Activated B cell treated with CpG ODN at 0.5 μM for 24 hours (primary cell): ENCODE measurements around the gene ARHGAP6. TPM values are rescaled to one million over a fixed set of nuclear protein-coding genes. Genes with fewer than 3 reads are reported as not detected.

Experiments
- ATAC-seq: fragments of 200-7000 bp; cut with Tn5 transposase; one replicate; pipeline ENCODE4 v1.10.0; 2021; ENCODE audit warnings: low read depth, mild to moderate bottlenecking, moderate library complexity
- CTCF ChIA-PET: fragments of 350-600 bp; sonication (Branson Sonifier 250); formaldehyde crosslinking; loops from one replicate; lab custom pipeline; 2021; ENCODE audit warnings: antibody characterized with exemption; lab: Charles Lee
- POLR2A ChIA-PET: fragments of 350-600 bp; sonication (Branson Sonifier 250); formaldehyde crosslinking; loops from one replicate; lab custom pipeline; 2021; ENCODE audit warnings: antibody characterized with exemption; lab: Charles Lee
- DNase-seq: peaks from one replicate; pipeline ENCODE4 v3.0.0; 2022
- H3K27ac Mint-ChIP-seq: one replicate; pipeline ENCODE4 v1.8.0; 2020; ENCODE audit warnings: mixed read lengths
- H3K27me3 Mint-ChIP-seq: one replicate; pipeline ENCODE4 v1.8.0; 2021; ENCODE audit warnings: mixed read lengths
- H3K36me3 Mint-ChIP-seq: one replicate; pipeline ENCODE4 v1.8.0; 2021; ENCODE audit warnings: low read depth, mixed read lengths
- H3K4me1 Mint-ChIP-seq: one replicate; pipeline ENCODE4 v1.8.0; 2021; ENCODE audit warnings: mixed read lengths
- H3K4me3 Mint-ChIP-seq: one replicate; pipeline ENCODE4 v1.8.0; 2020; ENCODE audit warnings: mild to moderate bottlenecking, mixed read lengths
- H3K9me3 Mint-ChIP-seq: one replicate; pipeline ENCODE4 v1.8.0; 2020; ENCODE audit warnings: mixed read lengths
- intact Hi-C: fragments of 100-400 bp; cut with micrococcal nuclease; formaldehyde crosslinking; loops from one replicate; pipeline ENCODE4 v1.15.1; 2024
- total RNA-seq: library from RNA; stranded (reverse); gene quantifications from 2 replicates; pipeline ENCODE4 v1.2.3, GENCODE V29; 2022
- TF ChIP-seq, protein P1 (sequence below): fragments of 200-600 bp; IDR thresholded peaks from one replicate; pipeline ENCODE4 v1.8.0; 2022; ENCODE audit warnings: antibody characterized with exemption, mild to moderate bottlenecking

The ARHGAP6 gene
- total RNA-seq, 1 donor from 2014 or later: 0.42 TPM

DNA sequence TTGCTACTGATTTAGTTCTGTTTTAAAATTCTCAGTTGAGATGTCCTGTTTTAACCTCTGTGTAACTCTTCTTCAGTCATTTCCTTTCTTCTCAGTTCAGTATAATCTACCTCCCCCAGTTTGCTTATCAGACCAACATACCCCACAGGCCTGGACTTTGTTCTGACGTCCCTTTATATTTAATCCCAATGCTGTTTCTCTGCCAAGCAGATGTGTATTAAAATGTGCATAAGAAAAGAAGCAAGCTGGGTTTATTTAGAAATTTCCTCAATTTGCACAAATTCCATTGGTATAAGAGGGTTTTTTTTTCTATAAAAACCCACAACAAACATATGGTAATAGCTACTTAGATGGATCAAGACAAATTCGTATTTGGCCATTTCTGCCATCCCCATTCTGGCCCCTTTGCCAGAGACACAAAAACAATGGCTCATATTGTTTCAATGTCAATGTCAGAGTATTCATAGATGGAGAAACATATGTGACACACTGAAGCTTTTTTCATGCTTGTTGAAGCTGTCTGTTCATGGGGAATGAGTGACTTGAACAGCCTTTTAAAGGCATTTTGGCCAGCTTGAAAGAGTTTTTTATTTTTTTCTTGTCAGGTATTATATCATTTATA, 530.0 kb downstream of the ARHGAP6 start:
- POLR2A ChIA-PET: no interaction called here
- TF ChIP-seq, protein P1, sequence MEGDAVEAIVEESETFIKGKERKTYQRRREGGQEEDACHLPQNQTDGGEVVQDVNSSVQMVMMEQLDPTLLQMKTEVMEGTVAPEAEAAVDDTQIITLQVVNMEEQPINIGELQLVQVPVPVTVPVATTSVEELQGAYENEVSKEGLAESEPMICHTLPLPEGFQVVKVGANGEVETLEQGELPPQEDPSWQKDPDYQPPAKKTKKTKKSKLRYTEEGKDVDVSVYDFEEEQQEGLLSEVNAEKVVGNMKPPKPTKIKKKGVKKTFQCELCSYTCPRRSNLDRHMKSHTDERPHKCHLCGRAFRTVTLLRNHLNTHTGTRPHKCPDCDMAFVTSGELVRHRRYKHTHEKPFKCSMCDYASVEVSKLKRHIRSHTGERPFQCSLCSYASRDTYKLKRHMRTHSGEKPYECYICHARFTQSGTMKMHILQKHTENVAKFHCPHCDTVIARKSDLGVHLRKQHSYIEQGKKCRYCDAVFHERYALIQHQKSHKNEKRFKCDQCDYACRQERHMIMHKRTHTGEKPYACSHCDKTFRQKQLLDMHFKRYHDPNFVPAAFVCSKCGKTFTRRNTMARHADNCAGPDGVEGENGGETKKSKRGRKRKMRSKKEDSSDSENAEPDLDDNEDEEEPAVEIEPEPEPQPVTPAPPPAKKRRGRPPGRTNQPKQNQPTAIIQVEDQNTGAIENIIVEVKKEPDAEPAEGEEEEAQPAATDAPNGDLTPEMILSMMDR: no peak

DNA sequence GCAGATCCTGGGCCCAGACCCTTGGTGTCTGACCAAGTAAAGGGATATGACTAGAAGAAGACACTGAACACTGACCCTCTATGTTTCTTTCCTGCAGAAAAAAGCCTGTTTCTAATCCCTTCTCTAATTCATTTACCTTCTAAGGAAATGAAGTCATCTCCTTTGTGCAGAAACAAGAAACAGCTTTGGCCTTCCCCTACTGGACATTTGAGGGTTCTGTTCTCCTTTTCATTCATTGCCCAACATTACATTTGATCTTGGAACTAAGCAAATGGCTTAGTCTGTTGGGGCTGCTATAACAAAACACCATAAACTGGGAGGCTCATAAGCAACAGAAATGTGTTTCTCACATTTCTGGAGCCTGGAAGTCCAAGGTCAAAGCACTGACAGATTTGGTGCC, 534.6 kb downstream of the ARHGAP6 start:
- Mint-ChIP-seq H3K27me3 (no peaks in the 10 kb centered on the region), H3K27ac (no peak overlapping the region), H3K4me1 (peaks cover 4% of the 10 kb centered on the region), H3K4me3 (no peak overlapping the region), H3K9me3 (no peaks in the 10 kb centered on the region), H3K36me3 (no peaks in the 10 kb centered on the region)
- ATAC-seq (no peak), DNase-seq (no peak)
- intact Hi-C loops: no loop called here
- POLR2A ChIA-PET: no interaction called here
- CTCF ChIA-PET: no interaction called here
- TF ChIP-seq, protein P1: no peak

More for the DNA sequence above, 530.0 kb downstream of the ARHGAP6 start:
- ATAC-seq: no peak
- no peak overlapping the region for H3K27ac Mint-ChIP-seq
- CTCF ChIA-PET: interaction anchor here (0.7 to 1.0 kb wide), 2 partner anchors 13 to 538 kb away, joined by 3 read pairs; no protein-coding TSS in a partner anchor
- no peaks in the 10 kb centered on the region for H3K36me3 Mint-ChIP-seq
- intact Hi-C loops: loop anchor here (2.0 kb wide), 3 partner anchors 25 to 537 kb away; partner anchors contain the start of gene HCCS
- H3K27me3 Mint-ChIP-seq: no peaks in the 10 kb centered on the region
- no peaks in the 10 kb centered on the region for H3K4me1 Mint-ChIP-seq
- H3K4me3 Mint-ChIP-seq: no peak overlapping the region
- no peak for DNase-seq
- H3K9me3 Mint-ChIP-seq: no peaks in the 10 kb centered on the region

DNA sequence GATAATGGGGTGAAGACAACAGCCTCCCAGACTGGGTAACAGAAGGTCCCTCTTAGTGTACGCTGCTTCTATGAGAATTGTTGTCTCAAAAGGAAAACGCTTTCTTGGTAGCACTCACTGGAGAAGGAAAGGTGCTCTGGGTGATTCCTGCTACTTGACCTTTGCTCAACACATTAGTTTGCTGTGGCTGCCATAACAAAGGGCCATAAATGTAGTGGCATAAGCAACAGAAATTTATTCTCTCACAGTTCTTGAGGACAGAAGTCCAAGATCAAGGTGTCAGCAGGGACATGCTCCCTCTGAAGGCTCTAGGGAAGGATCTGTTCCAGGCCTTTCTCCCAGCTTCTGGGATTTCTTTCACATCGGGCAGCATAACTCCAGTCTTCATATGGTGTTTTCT, 535.6 kb downstream of the ARHGAP6 start:
- Mint-ChIP-seq H3K4me3 (no peak overlapping the region), H3K27me3 (no peaks in the 10 kb centered on the region), H3K36me3 (no peaks in the 10 kb centered on the region), H3K4me1 (peaks cover 4% of the 10 kb centered on the region), H3K27ac (no peak overlapping the region), H3K9me3 (no peaks in the 10 kb centered on the region)
- TF ChIP-seq, protein P1: no peak
- ATAC-seq (no peak), DNase-seq (no peak)
- intact Hi-C loops: no loop called here
- CTCF ChIA-PET: no interaction called here
- POLR2A ChIA-PET: no interaction called here

DNA sequence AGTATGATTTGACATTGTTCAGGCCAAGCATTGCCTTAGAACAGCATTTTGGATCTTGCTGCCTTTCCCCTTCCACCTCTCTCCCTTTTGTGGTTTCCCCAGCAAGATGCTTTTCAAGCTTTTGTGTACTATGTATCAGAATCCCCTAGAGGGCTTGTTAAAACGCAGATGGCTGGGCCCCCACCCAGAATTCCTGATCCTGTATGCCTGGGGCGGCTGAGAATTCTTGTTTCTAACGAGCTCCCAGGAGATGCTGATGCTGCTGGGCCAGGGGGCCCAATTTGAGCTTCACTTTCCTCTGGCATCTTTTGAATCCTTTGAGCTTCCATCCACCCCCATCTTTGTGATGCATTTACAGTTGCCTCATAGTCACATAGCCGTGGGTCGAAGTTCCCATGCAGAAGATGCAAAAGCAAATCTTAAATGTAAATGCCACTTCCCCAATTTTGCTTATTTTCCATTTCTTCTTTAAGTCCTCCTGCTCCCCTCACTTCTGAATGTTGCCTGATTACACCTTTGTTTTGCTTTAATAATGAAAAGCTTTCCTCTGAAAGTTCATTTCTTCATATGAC, 536.1 kb downstream of the ARHGAP6 start:
- Mint-ChIP-seq H3K27me3 (no peaks in the 10 kb centered on the region), H3K4me3 (no peak overlapping the region), H3K9me3 (no peaks in the 10 kb centered on the region), H3K36me3 (peaks cover 1% of the 10 kb centered on the region), H3K4me1 (peaks cover 4% of the 10 kb centered on the region), H3K27ac (no peak overlapping the region)
- TF ChIP-seq, protein P1: no peak
- CTCF ChIA-PET: no interaction called here
- DNase-seq (no peak), ATAC-seq (no peak)
- intact Hi-C loops: no loop called here
- POLR2A ChIA-PET: no interaction called here

DNA sequence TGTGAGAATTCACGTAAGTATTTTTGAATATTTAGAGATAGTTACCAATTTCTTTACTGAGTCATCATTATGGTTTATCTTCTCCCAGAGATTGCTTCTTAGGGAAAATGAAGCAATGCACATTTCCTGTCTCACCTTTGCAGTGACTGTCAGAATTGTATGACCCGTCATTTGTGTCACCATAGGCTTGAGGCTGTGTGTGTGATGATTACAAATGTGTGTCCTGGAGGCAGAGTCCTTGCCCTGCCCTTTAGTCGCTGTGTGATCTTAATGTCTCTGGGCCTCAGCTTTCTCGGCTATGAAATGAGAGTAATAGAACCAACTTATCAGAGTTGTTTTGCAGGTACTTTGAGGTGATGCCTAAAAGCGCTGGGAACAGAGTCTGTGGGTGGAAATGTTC, 540.7 kb downstream of the ARHGAP6 start:
- ChIA-PET CTCF (no interaction called here), POLR2A (no interaction called here)
- no peak overlapping the region for H3K27ac Mint-ChIP-seq
- no peaks in the 10 kb centered on the region for H3K27me3 Mint-ChIP-seq
- ATAC-seq (no peak), DNase-seq (no peak)
- H3K4me3 Mint-ChIP-seq: no peak overlapping the region
- intact Hi-C loops: no loop called here
- TF ChIP-seq, protein P1: no peak
- no peaks in the 10 kb centered on the region for H3K9me3 Mint-ChIP-seq
- H3K4me1 Mint-ChIP-seq: peaks cover 4% of the 10 kb centered on the region
- peaks cover 33% of the 10 kb centered on the region for H3K36me3 Mint-ChIP-seq
